ENCODE data around the gene RAB12.
A peak's percentile ranks its signal among the peaks of the same experiment; 100 is the strongest.

RAB12 gene

DNA sequence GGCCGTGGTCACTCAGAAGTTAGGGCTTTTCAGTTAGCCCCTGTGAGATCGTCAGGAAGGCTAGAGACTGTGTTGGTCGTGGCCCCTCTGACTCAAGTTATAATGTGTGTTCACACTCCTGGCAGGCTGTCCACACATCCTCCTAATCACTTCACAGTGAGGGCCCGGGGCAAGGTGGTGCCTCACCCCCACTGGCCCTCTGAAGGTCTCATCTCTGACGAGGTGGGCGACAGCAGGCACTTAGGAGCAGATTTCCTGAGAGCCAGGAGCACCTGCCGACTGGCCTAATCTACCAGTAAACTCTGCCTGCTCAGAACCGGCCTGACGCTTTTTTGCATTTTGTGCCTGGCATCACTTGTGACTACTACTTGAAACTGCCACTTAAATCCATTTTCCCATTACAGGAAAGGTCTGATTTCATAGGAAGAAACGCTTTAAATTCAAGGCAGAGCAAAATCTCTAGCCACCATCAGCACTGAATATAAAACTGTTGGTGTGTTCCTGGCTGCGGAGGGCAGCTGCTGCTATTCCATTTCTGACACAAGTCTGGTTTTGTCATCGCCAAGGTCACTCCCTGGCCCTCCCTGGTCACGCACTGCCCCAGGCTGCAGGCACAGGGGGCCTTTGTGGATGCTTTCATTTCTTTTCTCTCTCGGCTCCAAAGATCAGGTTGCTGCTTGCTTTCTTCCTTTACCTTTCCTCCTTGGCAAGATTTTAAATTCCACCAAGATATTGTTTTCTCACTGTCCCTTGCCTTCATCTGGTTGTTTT is 48.0 kb downstream of the RAB12 start:
- no peak for DNase-seq
- H3K9me3 Mint-ChIP-seq: no peaks in the 10 kb centered on the region
- peaks cover 26% of the 10 kb centered on the region for H3K4me1 Mint-ChIP-seq
- no peaks in the 10 kb centered on the region for H3K36me3 Mint-ChIP-seq (ENCODE audit: low read depth)
- TF ChIP-seq, protein P1, sequence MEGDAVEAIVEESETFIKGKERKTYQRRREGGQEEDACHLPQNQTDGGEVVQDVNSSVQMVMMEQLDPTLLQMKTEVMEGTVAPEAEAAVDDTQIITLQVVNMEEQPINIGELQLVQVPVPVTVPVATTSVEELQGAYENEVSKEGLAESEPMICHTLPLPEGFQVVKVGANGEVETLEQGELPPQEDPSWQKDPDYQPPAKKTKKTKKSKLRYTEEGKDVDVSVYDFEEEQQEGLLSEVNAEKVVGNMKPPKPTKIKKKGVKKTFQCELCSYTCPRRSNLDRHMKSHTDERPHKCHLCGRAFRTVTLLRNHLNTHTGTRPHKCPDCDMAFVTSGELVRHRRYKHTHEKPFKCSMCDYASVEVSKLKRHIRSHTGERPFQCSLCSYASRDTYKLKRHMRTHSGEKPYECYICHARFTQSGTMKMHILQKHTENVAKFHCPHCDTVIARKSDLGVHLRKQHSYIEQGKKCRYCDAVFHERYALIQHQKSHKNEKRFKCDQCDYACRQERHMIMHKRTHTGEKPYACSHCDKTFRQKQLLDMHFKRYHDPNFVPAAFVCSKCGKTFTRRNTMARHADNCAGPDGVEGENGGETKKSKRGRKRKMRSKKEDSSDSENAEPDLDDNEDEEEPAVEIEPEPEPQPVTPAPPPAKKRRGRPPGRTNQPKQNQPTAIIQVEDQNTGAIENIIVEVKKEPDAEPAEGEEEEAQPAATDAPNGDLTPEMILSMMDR (IDR thresholded peaks at IDR 0.05): no peak
- H3K27me3 Mint-ChIP-seq (ENCODE audit: low read depth, poor library complexity): peaks cover 50% of the 10 kb centered on the region
- H3K27ac Mint-ChIP-seq: no peak overlapping the region
- no peak overlapping the region for H3K4me3 Mint-ChIP-seq

DNA sequence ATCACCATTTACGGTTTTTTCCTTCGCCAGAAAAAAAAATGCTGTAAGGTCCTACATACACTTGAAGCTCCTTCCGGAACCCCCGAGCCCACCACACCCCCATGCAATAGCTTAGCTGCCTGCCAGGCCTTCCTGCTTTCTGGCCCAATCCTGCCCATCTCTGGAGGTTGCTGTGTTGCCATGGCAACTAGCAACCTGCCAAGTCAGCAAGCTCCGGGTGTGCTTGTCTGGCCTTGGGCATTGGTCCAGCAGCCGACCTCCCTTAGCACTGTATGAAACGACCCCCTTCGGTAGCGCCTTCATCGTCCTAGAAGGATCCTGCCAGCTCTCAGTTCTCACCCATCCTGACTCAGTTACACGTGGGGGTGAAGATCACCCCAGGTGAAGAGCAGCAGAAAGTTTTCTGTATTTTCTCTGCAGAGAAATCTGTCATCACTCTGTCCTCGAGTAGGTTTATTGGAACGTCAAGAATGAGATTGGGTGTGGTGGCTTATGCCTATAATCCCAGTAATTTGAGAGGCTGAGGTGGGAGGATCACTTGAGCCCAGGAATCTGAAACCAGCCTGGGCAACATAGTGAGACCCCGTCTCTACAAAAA is 48.7 kb downstream of the RAB12 start:
- H3K4me1 Mint-ChIP-seq: peaks cover 33% of the 10 kb centered on the region
- no peak overlapping the region for H3K27ac Mint-ChIP-seq
- no peaks in the 10 kb centered on the region for H3K9me3 Mint-ChIP-seq
- H3K27me3 Mint-ChIP-seq (ENCODE audit: low read depth, poor library complexity): peaks cover 52% of the 10 kb centered on the region
- TF ChIP-seq, protein P1 (IDR thresholded peaks at IDR 0.05): no peak
- peak; percentile 13 for DNase-seq
- no peaks in the 10 kb centered on the region for H3K36me3 Mint-ChIP-seq (ENCODE audit: low read depth)
- H3K4me3 Mint-ChIP-seq: no peak overlapping the region

DNA sequence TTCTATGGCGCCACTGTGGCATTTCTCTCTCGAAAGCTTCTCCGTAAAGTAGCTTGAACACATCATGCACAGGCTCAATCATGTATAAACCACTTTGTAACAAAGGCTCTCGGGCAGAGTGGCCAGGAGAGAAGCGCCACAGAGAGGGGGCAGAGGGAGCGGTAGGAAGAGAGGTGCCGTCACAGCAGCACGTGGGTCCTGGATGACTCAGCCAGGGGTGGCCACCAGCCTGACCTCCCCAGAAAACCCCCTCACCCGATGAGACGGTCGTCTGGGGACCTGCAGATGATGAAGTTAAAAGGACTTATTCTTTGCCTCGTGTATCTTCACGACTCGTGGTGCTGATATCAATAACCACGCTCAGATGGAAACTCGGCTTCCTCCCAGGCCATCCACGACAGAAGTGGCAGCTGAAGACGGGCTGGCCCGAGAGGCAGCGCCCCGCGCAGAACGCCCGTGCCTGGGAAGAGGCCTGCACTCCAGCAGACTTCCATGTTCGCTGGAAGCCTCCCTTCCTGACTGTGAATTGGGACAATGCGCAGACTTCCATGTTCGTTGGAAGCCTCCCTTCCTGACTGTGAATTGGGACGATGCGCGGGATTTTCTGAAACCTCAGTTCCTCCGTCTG is 49.7 kb downstream of the RAB12 start:
- TF ChIP-seq, protein P1 (IDR thresholded peaks at IDR 0.05): no peak
- DNase-seq: no peak
- Mint-ChIP-seq H3K4me1 (peaks cover 35% of the 10 kb centered on the region), H3K27me3 (ENCODE audit: low read depth, poor library complexity) (peaks cover 51% of the 10 kb centered on the region), H3K27ac (no peak overlapping the region), H3K4me3 (no peak overlapping the region), H3K9me3 (no peaks in the 10 kb centered on the region), H3K36me3 (ENCODE audit: low read depth) (no peaks in the 10 kb centered on the region)

DNA sequence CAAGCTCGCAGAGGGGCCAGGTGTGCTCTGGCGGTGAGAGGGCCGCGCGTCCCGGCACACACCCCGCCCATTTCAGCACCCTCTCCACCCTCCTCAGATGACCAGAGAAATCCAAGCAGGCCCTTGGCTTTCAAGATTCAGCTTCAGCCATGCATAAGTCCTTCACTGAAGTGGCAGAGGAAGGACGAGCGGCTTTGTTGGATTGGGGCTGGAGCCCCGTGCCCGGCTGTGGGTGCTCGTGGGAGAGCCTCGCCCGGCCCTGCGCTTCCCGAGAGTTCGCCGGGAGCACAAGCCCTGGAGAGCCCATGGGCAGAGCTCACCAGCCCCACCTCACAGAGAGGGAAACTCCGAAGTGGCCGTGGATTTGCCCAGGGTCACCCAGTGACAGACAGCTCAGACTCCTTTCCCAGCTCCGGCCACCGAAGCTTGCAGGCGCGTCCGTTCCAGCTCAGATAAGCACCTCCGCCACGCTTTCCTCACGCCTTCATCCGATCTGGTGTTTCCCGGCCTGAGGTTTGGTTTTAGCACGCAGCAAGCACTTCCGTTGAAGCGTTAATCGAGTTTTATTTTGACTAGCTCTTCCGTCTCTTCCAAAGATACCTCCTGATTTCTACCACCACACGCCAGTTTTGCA is 50.5 kb downstream of the RAB12 start:
- Mint-ChIP-seq H3K4me3 (no peak overlapping the region), H3K27ac (peak overlapping the region; percentile 32), H3K9me3 (no peaks in the 10 kb centered on the region), H3K4me1 (peaks cover 35% of the 10 kb centered on the region), H3K27me3 (ENCODE audit: low read depth, poor library complexity) (peaks cover 54% of the 10 kb centered on the region), H3K36me3 (ENCODE audit: low read depth) (no peaks in the 10 kb centered on the region)
- TF ChIP-seq, protein P1 (IDR thresholded peaks at IDR 0.05): no peak
- no peak for DNase-seq

DNA sequence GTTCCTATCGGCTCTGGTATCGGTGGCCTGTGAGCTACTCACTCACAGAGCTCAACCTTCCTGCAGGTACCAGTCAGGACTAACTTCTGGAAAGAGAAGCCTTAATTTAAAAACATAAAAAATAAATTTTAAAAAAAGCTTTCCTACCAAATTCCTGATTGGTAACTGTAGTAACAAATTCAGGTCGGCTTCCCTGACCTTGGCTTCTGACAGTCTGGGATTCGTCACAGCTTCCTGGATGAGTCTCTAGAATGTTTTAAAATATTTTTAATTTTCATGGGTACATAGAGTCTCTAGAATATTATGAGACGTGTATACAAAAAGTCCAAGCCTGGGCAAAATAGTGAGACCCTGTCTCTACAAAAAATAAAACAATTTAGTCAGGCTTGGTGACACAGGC is 51.1 kb downstream of the RAB12 start:
- no peak overlapping the region for H3K4me3 Mint-ChIP-seq
- TF ChIP-seq, protein P1 (IDR thresholded peaks at IDR 0.05): no peak
- H3K27me3 Mint-ChIP-seq (ENCODE audit: low read depth, poor library complexity): peaks cover 56% of the 10 kb centered on the region
- DNase-seq: no peak
- H3K27ac Mint-ChIP-seq: peak overlapping the region; percentile 32
- no peaks in the 10 kb centered on the region for H3K36me3 Mint-ChIP-seq (ENCODE audit: low read depth)
- peaks cover 31% of the 10 kb centered on the region for H3K4me1 Mint-ChIP-seq
- H3K9me3 Mint-ChIP-seq: no peaks in the 10 kb centered on the region

Measured in nephron progenitor cell (in vitro differentiated cells).